GM19467 (cell line): ENCODE results near the gene ENTPD1.
A peak's percentile ranks its signal among the peaks of the same experiment; 100 is the strongest.

ENCODE experiments used
- ATAC-seq: cut with Tn5 transposase; IDR thresholded peaks from one replicate; pipeline ENCODE4 v1.9.1; 2021; ENCODE audit warnings: mild to moderate bottlenecking, moderate library complexity; ENCODE audit not compliant: unreplicated experiment

ENTPD1 gene

GRCh38 chr10:95821720-95822119, 65.8 kb downstream of the ENTPD1 start:
- ATAC-seq, result no peak

- ATAC-seq, result no peak
Observed at GRCh38 chr10:95830044-95830443, 74.1 kb downstream of the ENTPD1 start.

- no peak for ATAC-seq
Observed at GRCh38 chr10:95831076-95831475, 75.1 kb downstream of the ENTPD1 start.

- ATAC-seq, result no peak
Observed at GRCh38 chr10:95831515-95831914, 75.6 kb downstream of the ENTPD1 start.

- peak; percentile 68 for ATAC-seq
Observed at GRCh38 chr10:95832216-95833041, 76.5 kb downstream of the ENTPD1 start.

- ATAC-seq, result no peak
Observed at GRCh38 chr10:95833042-95833610, 77.2 kb downstream of the ENTPD1 start.

- ATAC-seq, result no peak
Observed at GRCh38 chr10:95834406-95834805, 78.4 kb downstream of the ENTPD1 start.

GRCh38 chr10:95835149-95835860, 79.3 kb downstream of the ENTPD1 start:
- ATAC-seq, result no peak

- no peak for ATAC-seq
Observed at GRCh38 chr10:95835911-95836310, 79.9 kb downstream of the ENTPD1 start.

GRCh38 chr10:95836610-95837355, 80.8 kb downstream of the ENTPD1 start:
- no peak for ATAC-seq

- ATAC-seq, result peak; percentile 13
Observed at GRCh38 chr10:95837356-95837776, 81.4 kb downstream of the ENTPD1 start.

GRCh38 chr10:95837783-95838182, 81.8 kb downstream of the ENTPD1 start:
- ATAC-seq, result peak; percentile 34

GRCh38 chr10:95840121-95840520, 84.2 kb downstream of the ENTPD1 start:
- no peak for ATAC-seq

- ATAC-seq, result no peak
Observed at GRCh38 chr10:95840681-95841080, 84.7 kb downstream of the ENTPD1 start.

GRCh38 chr10:95841661-95842498, 85.9 kb downstream of the ENTPD1 start:
- peak; percentile 35 for ATAC-seq

- ATAC-seq, result no peak
Observed at GRCh38 chr10:95845411-95845810, 89.4 kb downstream of the ENTPD1 start.

- ATAC-seq, result no peak
Observed at GRCh38 chr10:95847007-95847406, 91.0 kb downstream of the ENTPD1 start.

- no peak for ATAC-seq
Observed at GRCh38 chr10:95848841-95849240, 92.9 kb downstream of the ENTPD1 start.

- no peak for ATAC-seq
Observed at GRCh38 chr10:95850791-95851190, 94.8 kb downstream of the ENTPD1 start.
